NOMO-1 treated with DMSO at 0.1 percent for 48 hours (cell line): ENCODE results near the gene NDST4.

Experiments
- DNase-seq: peaks from one replicate; lab custom pipeline; 2025; ENCODE audit not compliant: unreplicated experiment; lab: John Stamatoyannopoulos, UW

Gene NDST4

GRCh38 chr4:114807759-114808404 lies 305.5 kb downstream of the NDST4 start:
- DNase-seq, result peak; percentile 19

GRCh38 chr4:114807357-114807756 lies 306.1 kb downstream of the NDST4 start:
- DNase-seq, result no peak

GRCh38 chr4:114791976-114792375 lies 321.4 kb downstream of the NDST4 start:
- DNase-seq, result no peak

GRCh38 chr4:114785570-114785969 lies 327.9 kb downstream of the NDST4 start:
- no peak for DNase-seq

- no peak for DNase-seq
These were observed 330.2 kb downstream of the NDST4 start for GRCh38 chr4:114783215-114783595.

GRCh38 chr4:114782415-114783214 lies 330.8 kb downstream of the NDST4 start:
- no peak for DNase-seq

GRCh38 chr4:114780205-114780604 lies 333.2 kb downstream of the NDST4 start:
- DNase-seq, result peak; percentile 37
